ENCODE data around the gene PLXNA2. TPM values are rescaled to one million over a fixed set of nuclear protein-coding genes. Genes with fewer than 3 reads are reported as not detected.

Gene PLXNA2
- total RNA-seq, 1 experiment from 2014 or later, result 69.7 TPM

GRCh38 chr1:208179263-208179816 lies 64.8 kb downstream of the PLXNA2 start:
- ChIA-PET POLR2A (interaction anchor here (0.9 to 11.1 kb wide), 8 partner anchors 10 to 72 kb away, joined by 3 to 201 read pairs (median 6); partner anchors contain the start of gene PLXNA2), CTCF (interaction anchor here (0.6 to 47.3 kb wide), 15 partner anchors 18 to 234 kb away, joined by 3 to 1037 read pairs (median 5); partner anchors contain the start of gene PLXNA2)
- intact Hi-C loops (cut with micrococcal nuclease), result no loop called here
- TF ChIP-seq CTCF (IDR thresholded peaks at IDR 0.05; ENCODE audit: unreplicated experiment), result no peak
- H3K36me3 Mint-ChIP-seq (ENCODE audit: insufficient read depth, unreplicated experiment), result peaks cover 8% of the 10 kb centered on the region
- H3K4me1 Mint-ChIP-seq (ENCODE audit: insufficient read depth, unreplicated experiment), result peaks cover 63% of the 10 kb centered on the region
- no TSS peak for BruUV-seq (replicated peaks)
- no peak overlapping the region for H3K4me3 Mint-ChIP-seq (ENCODE audit: unreplicated experiment)
- no peaks in the 10 kb centered on the region for H3K9me3 Mint-ChIP-seq (ENCODE audit: unreplicated experiment)
- DNase-seq (ENCODE audit: unreplicated experiment), result peak; percentile 63
- peak overlapping the region; percentile 78 for H3K27ac Mint-ChIP-seq (ENCODE audit: low read depth, unreplicated experiment)
- no peaks in the 10 kb centered on the region for H3K27me3 Mint-ChIP-seq (ENCODE audit: insufficient read depth, unreplicated experiment)

- H3K27me3 Mint-ChIP-seq (ENCODE audit: insufficient read depth, unreplicated experiment), result no peaks in the 10 kb centered on the region
- intact Hi-C loops (cut with micrococcal nuclease), result no loop called here
- peaks cover 8% of the 10 kb centered on the region for H3K36me3 Mint-ChIP-seq (ENCODE audit: insufficient read depth, unreplicated experiment)
- peak overlapping the region; percentile 17 for H3K27ac Mint-ChIP-seq (ENCODE audit: low read depth, unreplicated experiment)
- peak; percentile 70 for DNase-seq (ENCODE audit: unreplicated experiment)
- POLR2A ChIA-PET, result interaction anchor here (0.7 to 11.1 kb wide), 12 partner anchors 10 to 1881 kb away, joined by 3 to 201 read pairs (median 4); no protein-coding TSS in a partner anchor
- no peak overlapping the region for H3K4me3 Mint-ChIP-seq (ENCODE audit: unreplicated experiment)
- BruUV-seq (replicated peaks), result no TSS peak
- peaks cover 50% of the 10 kb centered on the region for H3K4me1 Mint-ChIP-seq (ENCODE audit: insufficient read depth, unreplicated experiment)
- H3K9me3 Mint-ChIP-seq (ENCODE audit: unreplicated experiment), result no peaks in the 10 kb centered on the region
- CTCF ChIA-PET, result interaction anchor here (0.6 to 47.3 kb wide), 15 partner anchors 9 to 362 kb away, joined by 3 to 1037 read pairs (median 4); partner anchors contain the start of gene PLXNA2
- no peak for TF ChIP-seq CTCF (IDR thresholded peaks at IDR 0.05; ENCODE audit: unreplicated experiment)
Observed at GRCh38 chr1:208178091-208178529, 66.1 kb downstream of the PLXNA2 start.

GRCh38 chr1:208177656-208178055 lies 66.5 kb downstream of the PLXNA2 start:
- no TSS peak for BruUV-seq (replicated peaks)
- CTCF ChIA-PET, result interaction anchor here (0.7 to 47.3 kb wide), 13 partner anchors 9 to 362 kb away, joined by 3 to 1037 read pairs (median 4); partner anchors contain the start of gene PLXNA2
- Mint-ChIP-seq H3K27me3 (ENCODE audit: insufficient read depth, unreplicated experiment) (no peaks in the 10 kb centered on the region), H3K27ac (ENCODE audit: low read depth, unreplicated experiment) (peak overlapping the region; percentile 17), H3K9me3 (ENCODE audit: unreplicated experiment) (no peaks in the 10 kb centered on the region), H3K4me3 (ENCODE audit: unreplicated experiment) (no peak overlapping the region), H3K4me1 (ENCODE audit: insufficient read depth, unreplicated experiment) (peaks cover 47% of the 10 kb centered on the region), H3K36me3 (ENCODE audit: insufficient read depth, unreplicated experiment) (peaks cover 9% of the 10 kb centered on the region)
- TF ChIP-seq CTCF (IDR thresholded peaks at IDR 0.05; ENCODE audit: unreplicated experiment), result no peak
- intact Hi-C loops (cut with micrococcal nuclease), result no loop called here
- POLR2A ChIA-PET, result interaction anchor here (0.9 to 11.1 kb wide), 8 partner anchors 10 to 65 kb away, joined by 3 to 201 read pairs (median 4); no protein-coding TSS in a partner anchor
- DNase-seq (ENCODE audit: unreplicated experiment), result peak; percentile 30

- ChIA-PET CTCF (interaction anchor here (1.0 to 47.3 kb wide), 6 partner anchors 17 to 154 kb away, joined by 3 to 1037 read pairs (median 4); partner anchors contain the start of gene PLXNA2), POLR2A (interaction anchor here (3.0 to 9.3 kb wide), 2 partner anchors 9 to 29 kb away, joined by 23 to 201 read pairs; no protein-coding TSS in a partner anchor)
- no TSS peak for BruUV-seq (replicated peaks)
- Mint-ChIP-seq H3K9me3 (ENCODE audit: unreplicated experiment) (no peaks in the 10 kb centered on the region), H3K27me3 (ENCODE audit: insufficient read depth, unreplicated experiment) (no peaks in the 10 kb centered on the region), H3K4me3 (ENCODE audit: unreplicated experiment) (no peak overlapping the region), H3K36me3 (ENCODE audit: insufficient read depth, unreplicated experiment) (peaks cover 16% of the 10 kb centered on the region), H3K4me1 (ENCODE audit: insufficient read depth, unreplicated experiment) (peaks cover 50% of the 10 kb centered on the region), H3K27ac (ENCODE audit: low read depth, unreplicated experiment) (peak overlapping the region; percentile 17)
- DNase-seq (ENCODE audit: unreplicated experiment), result no peak
- no peak for TF ChIP-seq CTCF (IDR thresholded peaks at IDR 0.05; ENCODE audit: unreplicated experiment)
- intact Hi-C loops (cut with micrococcal nuclease), result no loop called here
Observed at GRCh38 chr1:208176649-208177048, 67.5 kb downstream of the PLXNA2 start.
